HL-60/S4 treated with retinoic acid at 250 ng/mL for 4 days and 3 days (cell line): ENCODE data around the gene KCNIP4.

Experiments used
- in situ Hi-C: fragments of 300-500 bp; cut with MboI; formaldehyde crosslinking; loops from 2 replicates; pipeline ENCODE4 v1.7.0; 2022; ENCODE audit warnings: low sequenced_read_pairs

KCNIP4 gene

DNA sequence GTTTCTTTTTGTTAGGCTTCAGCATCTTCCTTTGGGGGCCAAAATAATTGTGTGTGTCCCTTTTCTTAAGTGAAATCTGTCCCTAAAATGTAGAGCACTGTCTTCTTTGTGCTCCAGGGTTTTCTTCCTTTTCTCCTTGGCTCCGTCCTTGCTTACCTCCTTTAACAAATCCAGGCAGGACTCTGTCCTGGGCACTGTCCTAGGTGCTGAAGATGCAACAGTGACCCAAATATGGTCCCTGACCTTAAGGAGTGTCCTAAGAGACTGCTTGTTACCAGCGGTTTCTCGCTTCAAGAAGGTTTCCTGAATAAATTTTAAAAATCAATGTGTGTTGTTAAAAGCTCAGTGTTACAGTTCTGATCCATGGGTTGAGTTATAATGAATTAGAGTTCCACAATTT, 471.8 kb downstream of the KCNIP4 start:
- in situ Hi-C loops, result no loop called here

DNA sequence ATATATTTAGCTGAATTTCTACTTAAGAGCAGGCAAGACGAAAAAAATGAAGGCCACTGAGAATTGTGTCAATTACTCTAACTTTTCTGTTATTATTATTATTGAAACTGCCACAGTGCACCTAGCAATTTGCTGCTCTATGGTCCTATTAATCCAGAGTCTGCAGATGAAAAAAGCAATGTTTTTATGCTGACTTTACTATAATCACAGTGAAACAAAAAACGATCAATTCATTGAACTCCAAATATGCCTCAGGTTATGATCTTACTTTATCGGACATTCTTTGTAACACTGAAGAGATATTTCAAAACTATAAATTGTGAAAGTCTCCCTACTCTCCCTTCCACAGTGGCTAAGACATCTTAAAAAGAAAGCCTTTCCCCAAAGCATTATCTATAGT, 474.4 kb downstream of the KCNIP4 start:
- in situ Hi-C loops, result no loop called here

- in situ Hi-C loops, result no loop called here
Observed at GRCh38 chr4:21470535-21470934, 478.0 kb downstream of the KCNIP4 start.

GRCh38 chr4:21469438-21470300, 478.9 kb downstream of the KCNIP4 start:
- in situ Hi-C loops, result no loop called here

- in situ Hi-C loops, result no loop called here
Observed at GRCh38 chr4:21467551-21467950, 481.0 kb downstream of the KCNIP4 start.

GRCh38 chr4:21457086-21457840, 491.3 kb downstream of the KCNIP4 start:
- in situ Hi-C loops, result no loop called here

GRCh38 chr4:21454831-21455230, 493.7 kb downstream of the KCNIP4 start:
- in situ Hi-C loops, result no loop called here

- in situ Hi-C loops, result no loop called here
Observed at GRCh38 chr4:21454201-21454600, 494.4 kb downstream of the KCNIP4 start.

DNA sequence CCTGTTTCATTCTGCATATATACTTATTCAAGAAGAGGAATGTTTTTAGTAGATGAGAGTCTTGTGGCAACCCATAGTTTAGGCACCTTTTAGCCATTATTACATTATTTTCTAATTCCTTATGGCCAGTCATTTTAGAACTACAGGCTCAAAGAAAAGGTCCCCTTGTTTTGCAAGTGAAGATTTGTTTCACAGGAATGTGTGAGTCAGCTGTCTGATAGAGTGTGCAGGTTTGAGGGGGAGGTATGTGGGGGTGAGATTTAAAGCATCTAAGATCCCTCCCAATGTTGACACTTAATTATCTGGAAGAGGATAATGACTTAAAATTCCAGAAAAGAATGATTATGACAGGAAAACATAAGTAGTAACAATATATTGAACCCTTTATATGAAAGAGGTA, 495.6 kb downstream of the KCNIP4 start:
- in situ Hi-C loops, result no loop called here

DNA sequence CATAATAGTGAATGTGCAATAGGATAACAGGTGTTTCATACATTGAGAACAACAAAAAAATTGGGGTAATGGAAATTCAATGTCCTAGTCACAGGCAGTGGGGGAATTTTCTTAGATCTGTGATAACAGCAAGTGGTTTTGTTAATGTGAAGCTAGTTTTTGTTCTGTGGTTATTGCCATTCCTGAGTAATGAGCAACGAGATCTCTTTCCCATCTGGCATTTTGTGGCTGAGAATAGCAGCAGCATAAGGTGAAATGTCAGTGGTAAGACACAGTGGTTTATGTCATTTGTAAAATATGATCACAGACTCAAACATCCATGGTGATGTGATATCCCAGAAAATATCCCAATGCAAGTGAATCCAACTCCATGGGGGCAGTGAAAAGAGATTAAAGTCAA, 497.5 kb downstream of the KCNIP4 start:
- in situ Hi-C loops, result no loop called here

DNA sequence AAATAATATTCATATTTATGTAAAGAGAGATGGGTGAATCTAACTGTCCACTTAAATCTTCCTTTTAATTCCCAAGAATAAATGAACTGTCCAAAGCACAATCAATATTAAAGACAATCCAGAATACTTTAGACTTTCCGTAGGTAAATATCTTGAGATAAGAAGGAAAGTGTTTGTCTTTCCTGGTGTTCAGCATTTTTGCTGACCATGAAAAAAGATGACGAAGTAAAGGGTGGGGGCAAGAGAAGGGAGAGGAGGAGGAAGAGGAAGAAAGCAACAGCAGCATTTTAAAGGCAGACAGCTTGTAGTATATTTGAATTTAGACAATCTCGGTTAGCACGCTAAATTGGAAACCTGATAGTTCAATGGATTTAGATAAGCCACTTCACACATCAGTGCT, 498.2 kb downstream of the KCNIP4 start:
- in situ Hi-C loops, result no loop called here

DNA sequence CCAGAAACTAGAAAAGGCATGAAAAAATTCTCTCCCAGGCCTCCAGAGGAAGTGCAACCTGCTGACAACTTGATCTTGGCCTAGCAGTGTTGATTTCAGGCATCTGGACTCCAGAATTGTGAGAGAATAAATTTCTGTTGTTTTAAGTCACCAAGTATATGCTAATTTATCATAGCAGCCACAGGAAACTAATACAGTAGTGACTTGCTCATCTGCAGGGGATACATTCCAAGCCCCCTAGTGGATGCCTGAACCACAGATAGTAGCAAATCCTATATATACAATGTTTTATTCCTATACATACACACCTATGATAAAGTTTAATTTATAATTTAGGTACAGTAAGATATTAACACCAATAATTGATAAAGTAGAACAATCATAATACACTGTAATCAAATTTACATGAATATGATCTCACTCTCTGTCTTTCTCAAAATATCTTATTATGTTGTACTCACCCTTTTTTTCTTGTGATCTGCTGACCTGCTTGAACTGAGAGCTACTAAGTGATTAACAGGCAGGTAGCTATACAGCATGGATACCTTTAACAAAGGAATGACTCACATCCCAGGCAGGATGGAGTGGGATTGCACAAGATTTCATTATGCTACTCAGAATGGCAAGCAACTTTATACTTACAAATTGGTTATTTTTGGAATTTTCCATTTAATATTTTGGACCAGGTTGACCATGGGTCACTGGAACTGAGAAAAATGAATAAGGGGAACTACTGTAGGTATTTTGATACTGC, 501.1 kb downstream of the KCNIP4 start:
- in situ Hi-C loops, result no loop called here

DNA sequence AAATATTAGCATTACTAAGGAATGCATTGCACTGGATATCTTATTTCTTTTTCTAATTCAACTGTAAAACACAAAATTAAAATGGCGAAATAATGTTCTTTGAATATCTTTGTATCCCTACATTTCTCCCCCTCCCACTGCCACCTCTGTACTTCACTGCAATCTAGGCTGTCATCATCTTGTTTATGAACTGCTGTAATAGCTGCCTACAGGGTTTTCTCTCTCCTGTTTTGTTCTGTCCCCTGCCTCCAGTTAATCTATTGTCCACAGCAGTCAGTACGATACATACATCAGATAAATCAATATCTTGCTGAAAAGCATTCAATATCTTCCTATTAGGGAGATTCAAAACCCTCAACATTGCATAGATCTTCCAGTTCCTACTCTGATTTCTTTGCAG, 528.4 kb downstream of the KCNIP4 start:
- in situ Hi-C loops, result no loop called here

DNA sequence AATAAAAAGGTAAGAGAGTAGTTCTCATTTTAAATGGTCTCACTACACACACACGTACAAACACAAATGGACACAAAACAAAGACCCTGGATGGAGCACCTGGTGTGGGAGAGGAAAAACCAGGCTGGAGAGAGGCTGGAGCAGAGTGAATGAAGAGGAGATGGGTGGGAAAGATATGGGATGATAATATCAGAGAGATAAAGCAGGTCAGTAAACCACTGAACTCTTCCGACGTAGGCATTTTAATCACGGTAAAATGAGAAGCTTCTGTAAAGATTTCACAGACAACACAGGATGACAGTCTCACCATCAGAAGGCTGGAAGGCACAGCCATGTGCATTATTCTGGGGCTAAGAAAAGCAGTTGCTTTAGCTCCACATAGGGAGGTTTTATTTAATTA, 532.8 kb downstream of the KCNIP4 start:
- in situ Hi-C loops, result no loop called here

- in situ Hi-C loops, result no loop called here
Observed at GRCh38 chr4:21413807-21414370, 534.7 kb downstream of the KCNIP4 start.

GRCh38 chr4:21411086-21411485, 537.5 kb downstream of the KCNIP4 start:
- in situ Hi-C loops, result no loop called here

- in situ Hi-C loops, result no loop called here
Observed at GRCh38 chr4:21410372-21410771, 538.2 kb downstream of the KCNIP4 start.

- in situ Hi-C loops, result no loop called here
Observed at GRCh38 chr4:21387683-21388082, 560.9 kb downstream of the KCNIP4 start.

- in situ Hi-C loops, result no loop called here
Observed at GRCh38 chr4:21386166-21386780, 562.3 kb downstream of the KCNIP4 start.

DNA sequence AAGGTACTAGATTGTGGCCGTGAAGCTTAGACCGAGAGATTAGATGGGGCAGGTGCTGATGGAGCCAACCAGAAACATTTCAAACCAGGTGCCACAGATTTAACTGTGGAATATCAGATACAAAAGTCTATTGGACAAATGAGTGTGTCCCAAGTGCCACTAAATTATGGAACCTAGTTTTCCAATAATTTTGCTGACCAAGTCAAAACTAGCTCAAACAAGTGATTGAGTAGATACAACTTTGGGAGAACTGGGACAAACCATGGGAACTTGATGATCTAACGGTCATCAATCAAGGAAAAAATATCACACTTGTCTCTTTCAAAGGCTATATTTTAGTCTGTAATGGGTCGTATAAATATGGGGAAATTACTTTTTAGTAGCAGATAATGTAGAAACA, 562.9 kb downstream of the KCNIP4 start:
- in situ Hi-C loops, result no loop called here

GRCh38 chr4:21384609-21385008, 564.0 kb downstream of the KCNIP4 start:
- in situ Hi-C loops, result no loop called here
